Measurements from ENCODE around the gene CEP85.

The CEP85 gene

DNA sequence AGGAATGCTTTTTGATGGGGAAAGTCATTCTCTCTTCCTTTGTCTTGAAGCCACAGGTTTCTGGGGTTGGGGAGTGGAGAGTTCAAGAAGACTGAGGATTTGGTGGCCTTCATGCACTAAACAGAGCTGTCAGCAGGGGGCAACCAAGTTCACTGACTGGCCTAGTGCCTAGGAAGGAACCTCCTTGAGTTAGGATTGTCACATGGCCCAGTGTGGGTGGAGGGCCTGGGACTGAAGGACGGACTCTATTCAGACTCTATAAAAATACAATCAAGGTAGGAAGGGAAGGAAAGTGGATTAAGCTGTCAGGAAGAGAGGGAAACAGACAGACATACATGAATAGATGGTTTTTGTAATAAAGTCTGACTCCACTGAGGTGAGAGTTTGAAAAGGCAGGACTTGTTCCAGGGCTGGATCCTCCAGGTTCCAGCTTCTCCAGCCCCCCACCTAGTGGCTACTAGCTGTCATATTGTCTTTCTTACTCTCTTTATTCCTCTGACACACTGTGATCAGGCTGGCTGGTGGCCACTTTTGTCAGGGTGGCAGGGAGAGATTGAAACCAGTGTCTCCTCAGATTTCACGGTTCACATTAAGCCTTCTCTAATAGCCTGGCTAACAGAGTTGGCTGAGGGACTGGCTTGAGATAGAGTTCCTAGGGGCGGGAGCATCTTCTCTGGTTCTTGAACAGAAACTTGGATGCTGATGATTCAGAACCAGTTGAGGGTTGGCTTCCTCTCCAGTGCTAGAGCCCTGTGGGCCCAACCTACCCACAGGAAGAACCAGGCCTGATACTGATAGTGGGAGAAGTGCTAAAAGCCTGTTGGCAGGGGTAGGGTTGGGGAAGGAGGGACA, 41.8 kb downstream of the CEP85 start:
- Histone ChIP-seq H3K4me2 (ENCODE audit: low read depth, low read length, poor library complexity, severe bottlenecking) (peak overlapping the region; percentile 8), H3K4me1 (ENCODE audit: insufficient read depth, low read length, poor library complexity, severe bottlenecking) (peaks cover 39% of the 10 kb centered on the region), H2AFZ (ENCODE audit: low read length) (no peak overlapping the region), H3K79me2 (ENCODE audit: insufficient read depth, low read length) (peaks cover 31% of the 10 kb centered on the region), H3K9ac (ENCODE audit: low read depth, low read length, poor library complexity, severe bottlenecking) (peak overlapping the region; percentile 73), H3K9me3 (ENCODE audit: insufficient read depth, low read depth, low read length) (no peaks in the 10 kb centered on the region), H3K36me3 (ENCODE audit: insufficient read depth, low read length) (peaks cover 67% of the 10 kb centered on the region), H3K9me2 (replicated peaks; ENCODE audit: low read depth, low read length) (no peaks in the 10 kb centered on the region), H4K20me1 (ENCODE audit: insufficient read depth, low read length, poor library complexity, severe bottlenecking) (peaks cover 4% of the 10 kb centered on the region), H3F3A (ENCODE audit: low read depth) (no peaks in the 10 kb centered on the region), H3K4me3 (ENCODE audit: low read length, poor library complexity, severe bottlenecking) (no peak overlapping the region), H3K27me3 (ENCODE audit: insufficient read depth, low read length, poor library complexity, severe bottlenecking) (no peaks in the 10 kb centered on the region)
- peak; percentile 83 for TF ChIP-seq CTCF (conservative IDR thresholded peaks at IDR 0.05; ENCODE audit: low read length)
- TF ChIP-seq EZH2phosphoT487 (IDR thresholded peaks at IDR 0.05; ENCODE audit: borderline replicate concordance), result no peak

- no peak overlapping the region for H2AFZ ChIP-seq (ENCODE audit: low read length)
- H3K79me2 ChIP-seq (ENCODE audit: insufficient read depth, low read length), result peaks cover 37% of the 10 kb centered on the region
- TF ChIP-seq CTCF (conservative IDR thresholded peaks at IDR 0.05; ENCODE audit: low read length) (no peak), EZH2phosphoT487 (IDR thresholded peaks at IDR 0.05; ENCODE audit: borderline replicate concordance) (no peak)
- no peak overlapping the region for H3K4me3 ChIP-seq (ENCODE audit: low read length, poor library complexity, severe bottlenecking)
- peaks cover 61% of the 10 kb centered on the region for H3K36me3 ChIP-seq (ENCODE audit: insufficient read depth, low read length)
- peaks cover 9% of the 10 kb centered on the region for H4K20me1 ChIP-seq (ENCODE audit: insufficient read depth, low read length, poor library complexity, severe bottlenecking)
- no peaks in the 10 kb centered on the region for H3K9me3 ChIP-seq (ENCODE audit: insufficient read depth, low read depth, low read length)
- peak overlapping the region; percentile 8 for H3K4me2 ChIP-seq (ENCODE audit: low read depth, low read length, poor library complexity, severe bottlenecking)
- H3K9ac ChIP-seq (ENCODE audit: low read depth, low read length, poor library complexity, severe bottlenecking), result peak overlapping the region; percentile 73
- H3K9me2 ChIP-seq (replicated peaks; ENCODE audit: low read depth, low read length), result no peaks in the 10 kb centered on the region
- no peaks in the 10 kb centered on the region for H3K27me3 ChIP-seq (ENCODE audit: insufficient read depth, low read length, poor library complexity, severe bottlenecking)
- H3K4me1 ChIP-seq (ENCODE audit: insufficient read depth, low read length, poor library complexity, severe bottlenecking), result peaks cover 45% of the 10 kb centered on the region
- H3F3A ChIP-seq (ENCODE audit: low read depth), result no peaks in the 10 kb centered on the region
Observed at GRCh38 chr1:26276432-26276838, 42.4 kb downstream of the CEP85 start.

- TF ChIP-seq EZH2phosphoT487 (IDR thresholded peaks at IDR 0.05; ENCODE audit: borderline replicate concordance) (no peak), CTCF (conservative IDR thresholded peaks at IDR 0.05; ENCODE audit: low read length) (no peak)
- no peaks in the 10 kb centered on the region for H3K9me2 ChIP-seq (replicated peaks; ENCODE audit: low read depth, low read length)
- no peak overlapping the region for H2AFZ ChIP-seq (ENCODE audit: low read length)
- H3K9me3 ChIP-seq (ENCODE audit: insufficient read depth, low read depth, low read length), result no peaks in the 10 kb centered on the region
- peaks cover 45% of the 10 kb centered on the region for H3K79me2 ChIP-seq (ENCODE audit: insufficient read depth, low read length)
- peak overlapping the region; percentile 73 for H3K9ac ChIP-seq (ENCODE audit: low read depth, low read length, poor library complexity, severe bottlenecking)
- H3K4me3 ChIP-seq (ENCODE audit: low read length, poor library complexity, severe bottlenecking), result no peak overlapping the region
- H3F3A ChIP-seq (ENCODE audit: low read depth), result no peaks in the 10 kb centered on the region
- no peak overlapping the region for H3K4me2 ChIP-seq (ENCODE audit: low read depth, low read length, poor library complexity, severe bottlenecking)
- peaks cover 9% of the 10 kb centered on the region for H4K20me1 ChIP-seq (ENCODE audit: insufficient read depth, low read length, poor library complexity, severe bottlenecking)
- peaks cover 53% of the 10 kb centered on the region for H3K36me3 ChIP-seq (ENCODE audit: insufficient read depth, low read length)
- H3K27me3 ChIP-seq (ENCODE audit: insufficient read depth, low read length, poor library complexity, severe bottlenecking), result no peaks in the 10 kb centered on the region
- H3K4me1 ChIP-seq (ENCODE audit: insufficient read depth, low read length, poor library complexity, severe bottlenecking), result peaks cover 53% of the 10 kb centered on the region
Observed at GRCh38 chr1:26277261-26277661, 43.3 kb downstream of the CEP85 start.

Data from Loucy (cell line).